ENCODE data around the gene GPSM3.
"Not testable (repeated sequence)": the region's sequence is repeated elsewhere in the genome, so short reads cannot be mapped to it uniquely, and the experiment has no call there.

The GPSM3 gene

GRCh38 chr6:32187009-32187709, 5.3 kb downstream of the GPSM3 start:
- no peak for DNase-seq (ENCODE audit: low read depth)

- not testable (repeated sequence) for DNase-seq (ENCODE audit: low read depth)
Observed at GRCh38 chr6:32186151-32186840, 6.1 kb downstream of the GPSM3 start.

GRCh38 chr6:32185681-32186131, 6.7 kb downstream of the GPSM3 start:
- peak; percentile 28 for DNase-seq (ENCODE audit: low read depth)

- no peak for DNase-seq (ENCODE audit: low read depth)
Observed at GRCh38 chr6:32184084-32184640, 8.3 kb downstream of the GPSM3 start, which contains the start of gene AGER. Gene AGER, minus strand, starts transcription at chr6:32184253. Its CDS starts 31 bp downstream, at chr6:32184222.

- no peak for DNase-seq (ENCODE audit: low read depth)
Observed at GRCh38 chr6:32183483-32184083, 8.9 kb downstream of the GPSM3 start.

- DNase-seq (ENCODE audit: low read depth), result no peak
Observed at GRCh38 chr6:32183030-32183429, 9.4 kb downstream of the GPSM3 start.

GRCh38 chr6:32182555-32182981, 9.9 kb downstream of the GPSM3 start:
- DNase-seq (ENCODE audit: low read depth), result no peak

- no peak for DNase-seq (ENCODE audit: low read depth)
Observed at GRCh38 chr6:32181915-32182529, 10.4 kb downstream of the GPSM3 start.

- no peak for DNase-seq (ENCODE audit: low read depth)
Observed at GRCh38 chr6:32181148-32181702, 11.2 kb downstream of the GPSM3 start.

GRCh38 chr6:32179766-32180405, 12.6 kb downstream of the GPSM3 start:
- no peak for DNase-seq (ENCODE audit: low read depth)

GRCh38 chr6:32178547-32179440, 13.6 kb downstream of the GPSM3 start:
- no peak for DNase-seq (ENCODE audit: low read depth)

GRCh38 chr6:32177788-32178546, 14.5 kb downstream of the GPSM3 start, which contains the start of gene RNF5:
Gene RNF5, plus strand, starts transcription at chr6:32178405. Its CDS starts 107 bp downstream, at chr6:32178512.
- DNase-seq (ENCODE audit: low read depth), result peak; percentile 82

GRCh38 chr6:32177183-32177787, 15.2 kb downstream of the GPSM3 start:
- DNase-seq (ENCODE audit: low read depth), result no peak

GRCh38 chr6:32176476-32177182, 15.8 kb downstream of the GPSM3 start:
- DNase-seq (ENCODE audit: low read depth), result no peak

- peak; percentile 93 for DNase-seq (ENCODE audit: low read depth)
Observed at GRCh38 chr6:32175711-32176475, 16.6 kb downstream of the GPSM3 start, which contains the start of gene AGPAT1. Gene AGPAT1, minus strand, starts transcription at chr6:32176084. Its CDS starts 4,588 bp downstream, at chr6:32171496.

- DNase-seq (ENCODE audit: low read depth), result no peak
Observed at GRCh38 chr6:32175322-32175710, 17.1 kb downstream of the GPSM3 start.

- no peak for DNase-seq (ENCODE audit: low read depth)
Observed at GRCh38 chr6:32174416-32174815, 18.0 kb downstream of the GPSM3 start.
